Type B pancreatic cell (in vitro differentiated cells): ENCODE measurements around the gene SSH2. TPM values are rescaled to one million over a fixed set of nuclear protein-coding genes. Genes with fewer than 3 reads are reported as not detected.
A peak's percentile ranks its signal among the peaks of the same experiment; 100 is the strongest.

Experiments
- DNase-seq: peaks from one replicate; pipeline ENCODE4 v3.0.0; 2021; ENCODE audit warnings: mixed read lengths; ENCODE audit not compliant: unreplicated experiment; ENCODE audit errors: extremely low spot score
- H3K27ac Mint-ChIP-seq: 2 replicates; pipeline ENCODE4 v1.8.0; 2021; ENCODE audit warnings: mild to moderate bottlenecking, mixed read lengths
- H3K27me3 Mint-ChIP-seq: 2 replicates; pipeline ENCODE4 v1.8.0; 2021; ENCODE audit warnings: mixed read lengths
- H3K36me3 Mint-ChIP-seq: 2 replicates; pipeline ENCODE4 v1.8.0; 2021; ENCODE audit warnings: mixed read lengths
- H3K4me1 Mint-ChIP-seq: one replicate; pipeline ENCODE4 v1.8.0; 2021; ENCODE audit warnings: mixed read lengths; ENCODE audit not compliant: unreplicated experiment
- H3K4me3 Mint-ChIP-seq: 2 replicates; pipeline ENCODE4 v1.8.0; 2021; ENCODE audit warnings: mild to moderate bottlenecking, mixed read lengths
- H3K9me3 Mint-ChIP-seq: 2 replicates; pipeline ENCODE4 v1.8.0; 2021; ENCODE audit warnings: mixed read lengths
- total RNA-seq: library from RNA; stranded (reverse); gene quantifications from 2 replicates; pipeline ENCODE4 v1.2.1, GENCODE V29; 2021; ENCODE audit warnings: low replicate concordance
- TF ChIP-seq, protein P1 (sequence below): fragments of 200-600 bp; sonication (generic); conservative IDR thresholded peaks from 2 replicates; pipeline ENCODE4 v1.5.0; 2021; ENCODE audit warnings: antibody characterized with exemption, mild to moderate bottlenecking

The SSH2 gene
- total RNA-seq, 1 donor from 2014 or later, result 23.8 TPM

GRCh38 chr17:29587591-29587990, 342.4 kb downstream of the SSH2 start:
- peaks cover 31% of the 10 kb centered on the region for H3K4me1 Mint-ChIP-seq
- no peaks in the 10 kb centered on the region for H3K9me3 Mint-ChIP-seq
- no peaks in the 10 kb centered on the region for H3K27me3 Mint-ChIP-seq
- H3K27ac Mint-ChIP-seq, result no peak overlapping the region
- DNase-seq, result no peak
- no peaks in the 10 kb centered on the region for H3K36me3 Mint-ChIP-seq
- H3K4me3 Mint-ChIP-seq, result peak overlapping the region; percentile 92
- TF ChIP-seq, protein P1, sequence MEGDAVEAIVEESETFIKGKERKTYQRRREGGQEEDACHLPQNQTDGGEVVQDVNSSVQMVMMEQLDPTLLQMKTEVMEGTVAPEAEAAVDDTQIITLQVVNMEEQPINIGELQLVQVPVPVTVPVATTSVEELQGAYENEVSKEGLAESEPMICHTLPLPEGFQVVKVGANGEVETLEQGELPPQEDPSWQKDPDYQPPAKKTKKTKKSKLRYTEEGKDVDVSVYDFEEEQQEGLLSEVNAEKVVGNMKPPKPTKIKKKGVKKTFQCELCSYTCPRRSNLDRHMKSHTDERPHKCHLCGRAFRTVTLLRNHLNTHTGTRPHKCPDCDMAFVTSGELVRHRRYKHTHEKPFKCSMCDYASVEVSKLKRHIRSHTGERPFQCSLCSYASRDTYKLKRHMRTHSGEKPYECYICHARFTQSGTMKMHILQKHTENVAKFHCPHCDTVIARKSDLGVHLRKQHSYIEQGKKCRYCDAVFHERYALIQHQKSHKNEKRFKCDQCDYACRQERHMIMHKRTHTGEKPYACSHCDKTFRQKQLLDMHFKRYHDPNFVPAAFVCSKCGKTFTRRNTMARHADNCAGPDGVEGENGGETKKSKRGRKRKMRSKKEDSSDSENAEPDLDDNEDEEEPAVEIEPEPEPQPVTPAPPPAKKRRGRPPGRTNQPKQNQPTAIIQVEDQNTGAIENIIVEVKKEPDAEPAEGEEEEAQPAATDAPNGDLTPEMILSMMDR, result no peak

DNA sequence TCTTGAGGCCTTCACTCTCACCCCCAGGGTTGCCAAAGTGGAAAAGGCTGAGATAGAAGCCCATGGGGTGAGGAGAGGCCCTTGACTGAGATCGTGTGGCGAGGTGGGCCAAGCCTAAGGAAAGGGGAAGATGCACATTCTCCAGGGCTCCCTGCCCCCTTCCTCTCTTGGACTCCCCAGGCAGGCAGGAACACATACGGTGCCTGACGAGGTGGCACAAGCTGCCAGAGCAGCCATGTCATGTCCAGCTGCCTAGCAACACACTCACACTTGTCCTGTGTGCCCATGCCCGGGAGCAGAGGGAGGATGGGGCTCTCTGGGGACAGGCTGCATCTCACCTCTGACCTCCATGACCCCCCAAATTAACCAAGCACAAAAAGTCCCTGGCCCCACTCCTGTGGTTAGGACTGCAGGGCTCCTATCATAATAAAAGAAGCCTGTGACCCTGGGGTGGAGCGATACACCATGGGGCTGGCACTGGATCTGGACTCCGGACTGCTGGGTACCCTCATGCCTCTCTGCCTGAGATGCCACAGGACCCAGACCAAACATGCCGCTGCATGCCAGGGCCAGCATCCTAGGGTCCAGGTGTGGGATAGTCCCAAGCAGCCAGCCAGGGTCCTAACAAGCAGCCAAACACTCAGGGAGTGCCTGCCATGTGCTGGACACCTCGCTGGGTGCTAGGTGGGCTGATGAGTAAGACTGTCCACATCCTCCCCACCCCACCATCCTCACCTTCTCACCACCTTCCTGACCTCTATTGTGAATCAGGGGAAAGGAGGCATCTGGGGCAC, 343.2 kb downstream of the SSH2 start:
- no peak for DNase-seq
- Mint-ChIP-seq H3K27me3 (no peaks in the 10 kb centered on the region), H3K9me3 (no peaks in the 10 kb centered on the region), H3K4me3 (peak overlapping the region; percentile 92), H3K36me3 (no peaks in the 10 kb centered on the region), H3K4me1 (peaks cover 24% of the 10 kb centered on the region), H3K27ac (no peak overlapping the region)
- TF ChIP-seq, protein P1, result no peak

- H3K9me3 Mint-ChIP-seq, result no peaks in the 10 kb centered on the region
- TF ChIP-seq, protein P1, result peak; percentile 23
- H3K4me1 Mint-ChIP-seq, result peaks cover 16% of the 10 kb centered on the region
- H3K36me3 Mint-ChIP-seq, result peaks cover 3% of the 10 kb centered on the region
- H3K27me3 Mint-ChIP-seq, result no peaks in the 10 kb centered on the region
- no peak for DNase-seq
- H3K4me3 Mint-ChIP-seq, result no peak overlapping the region
- no peak overlapping the region for H3K27ac Mint-ChIP-seq
These were observed 344.8 kb downstream of the SSH2 start for GRCh38 chr17:29585080-29585751.

- H3K27me3 Mint-ChIP-seq, result no peaks in the 10 kb centered on the region
- no peaks in the 10 kb centered on the region for H3K9me3 Mint-ChIP-seq
- H3K4me3 Mint-ChIP-seq, result no peak overlapping the region
- H3K4me1 Mint-ChIP-seq, result peaks cover 18% of the 10 kb centered on the region
- peaks cover 8% of the 10 kb centered on the region for H3K36me3 Mint-ChIP-seq
- TF ChIP-seq, protein P1, result no peak
- H3K27ac Mint-ChIP-seq, result no peak overlapping the region
- no peak for DNase-seq
These were observed 345.5 kb downstream of the SSH2 start for GRCh38 chr17:29584452-29585079.

DNA sequence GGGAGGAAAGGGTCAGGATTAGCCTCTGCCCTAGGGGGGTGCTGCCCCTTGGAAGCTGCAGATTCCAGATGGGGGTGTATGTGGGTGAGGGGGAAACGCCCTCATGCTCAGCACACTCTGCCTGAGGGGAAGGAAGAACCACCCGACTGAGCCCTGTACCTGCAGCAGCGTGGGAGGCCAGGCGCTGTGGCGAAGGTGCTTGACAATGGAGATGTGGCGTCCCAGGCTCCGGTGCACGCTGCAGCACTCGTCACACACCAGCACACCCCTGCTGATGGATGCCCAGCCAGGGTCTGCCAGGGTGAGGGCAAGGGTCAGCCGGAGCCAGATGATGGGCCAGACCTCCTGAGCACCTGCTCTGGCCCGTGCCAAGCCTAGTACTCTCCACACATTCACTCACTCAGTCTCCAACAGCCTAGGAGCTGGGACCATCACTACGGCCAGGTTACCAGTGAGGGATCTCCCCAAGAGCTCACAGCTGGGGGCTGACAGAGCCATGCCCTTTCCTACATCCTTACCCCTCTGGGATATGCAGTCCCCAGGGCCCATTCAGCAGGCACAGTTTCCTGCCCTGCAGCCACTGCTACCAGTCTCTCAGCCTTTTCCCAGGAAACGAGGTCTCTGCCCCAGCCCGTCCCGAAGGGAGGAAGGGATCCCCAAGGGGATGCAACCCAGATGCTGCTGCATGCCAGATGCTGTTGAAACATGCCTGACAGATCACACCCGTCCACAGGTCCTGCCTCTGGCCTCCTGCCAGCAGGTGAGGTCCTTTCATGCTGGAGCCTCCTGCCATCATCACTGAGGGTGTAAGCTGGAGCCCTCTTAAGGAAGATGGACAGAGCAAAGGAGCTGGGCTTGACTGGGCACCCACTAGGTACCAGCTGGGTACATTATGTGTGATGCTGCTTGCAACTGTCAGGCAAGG, 346.4 kb downstream of the SSH2 start:
- no peak overlapping the region for H3K27ac Mint-ChIP-seq
- H3K4me3 Mint-ChIP-seq, result no peak overlapping the region
- peaks cover 18% of the 10 kb centered on the region for H3K4me1 Mint-ChIP-seq

More for the DNA sequence above, 346.4 kb downstream of the SSH2 start:
- no peaks in the 10 kb centered on the region for H3K27me3 Mint-ChIP-seq
- peaks cover 8% of the 10 kb centered on the region for H3K36me3 Mint-ChIP-seq
- H3K9me3 Mint-ChIP-seq, result no peaks in the 10 kb centered on the region
- TF ChIP-seq, protein P1, result no peak
- no peak for DNase-seq
